PFSK-1 (cell line): ENCODE data around the gene EDC3.

Experiments
- POLR2AphosphoS5 ChIP-seq: IDR thresholded peaks from 2 replicates; pipeline ENCODE4 v1.6.1; 2012; ENCODE audit warnings: low read depth, mild to moderate bottlenecking, control low read depth, low read length, moderate library complexity
- SIN3A ChIP-seq: IDR thresholded peaks from 2 replicates; pipeline ENCODE4 v1.6.1; 2012; ENCODE audit warnings: mild to moderate bottlenecking, low read length, moderate library complexity, borderline replicate concordance; ENCODE audit not compliant: insufficient read depth

- TF ChIP-seq POLR2AphosphoS5: no peak
- no peak for TF ChIP-seq SIN3A
Observed at GRCh38 chr15:74653426-74654102, 42.3 kb downstream of the EDC3 start.
